ENCODE results near the gene AUP1.
A peak's percentile ranks its signal among the peaks of the same experiment; 100 is the strongest.
"Not testable (repeated sequence)": the region's sequence is repeated elsewhere in the genome, so short reads cannot be mapped to it uniquely, and the experiment has no call there.

The AUP1 gene

GRCh38 chr2:74496997-74497776 is 32.3 kb downstream of the AUP1 start:
- DNase-seq = no peak

DNA sequence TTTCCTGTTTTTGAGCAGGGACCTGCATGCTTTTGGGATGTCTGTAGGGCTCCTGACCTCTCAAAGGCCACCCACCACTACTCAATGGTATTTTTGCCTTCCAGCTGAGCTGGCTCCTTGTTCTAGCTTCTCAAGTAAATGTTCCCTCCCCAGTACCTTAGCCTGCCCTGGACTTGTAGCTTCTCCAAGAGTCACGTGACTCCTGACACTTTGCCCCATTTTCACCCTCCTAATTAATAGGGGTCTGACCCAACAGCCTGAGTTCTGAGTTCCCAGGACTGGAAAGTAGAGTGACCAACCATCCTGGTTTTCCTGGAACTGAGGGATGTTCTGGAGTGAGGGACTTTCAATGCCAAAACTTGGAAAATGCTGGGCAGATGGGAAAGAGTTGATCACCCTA is 34.1 kb downstream of the AUP1 start:
- DNase-seq = no peak

- no peak for DNase-seq
Measured at GRCh38 chr2:74493546-74493945, 36.0 kb downstream of the AUP1 start.

DNA sequence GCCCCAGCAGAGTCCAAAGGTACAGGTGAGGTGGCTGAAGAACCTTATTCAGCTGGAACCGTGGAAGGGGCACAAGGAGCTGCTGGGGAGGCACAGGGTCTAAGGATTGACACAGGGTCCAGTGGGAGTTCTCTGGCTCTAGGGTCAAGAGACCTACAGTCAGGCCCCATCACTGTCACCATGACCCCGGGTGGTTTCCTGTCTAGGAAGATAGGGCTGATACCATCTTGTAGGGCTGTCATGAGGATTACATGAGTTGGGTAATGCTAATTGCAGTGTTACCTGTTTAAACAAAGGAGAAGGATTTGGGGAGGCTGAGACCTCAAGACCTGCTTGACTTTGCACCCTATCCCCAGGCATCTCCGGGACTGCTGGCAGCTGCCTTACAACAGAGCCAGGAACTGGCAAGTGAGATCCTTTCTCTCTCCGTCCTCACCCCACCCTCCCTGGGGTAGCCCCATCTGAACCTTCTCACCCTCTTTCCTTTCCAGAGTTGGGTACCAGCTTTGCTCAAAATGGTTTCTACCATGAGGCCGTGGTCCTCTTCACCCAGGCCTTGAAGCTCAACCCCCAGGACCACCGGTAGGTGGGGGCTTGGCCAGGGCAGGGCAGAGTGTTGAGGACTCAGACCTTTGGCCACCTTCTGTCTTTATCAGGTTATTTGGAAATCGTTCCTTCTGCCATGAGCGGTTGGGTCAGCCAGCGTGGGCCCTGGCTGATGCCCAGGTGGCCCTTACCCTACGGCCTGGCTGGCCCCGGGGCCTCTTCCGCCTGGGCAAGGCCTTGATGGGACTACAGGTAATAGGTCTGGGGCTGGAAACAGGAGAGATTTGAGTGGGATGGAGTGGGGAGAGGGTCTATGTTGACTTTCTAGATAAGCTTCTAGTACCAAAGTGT is 37.6 kb downstream of the AUP1 start:
- no peak for DNase-seq

DNA sequence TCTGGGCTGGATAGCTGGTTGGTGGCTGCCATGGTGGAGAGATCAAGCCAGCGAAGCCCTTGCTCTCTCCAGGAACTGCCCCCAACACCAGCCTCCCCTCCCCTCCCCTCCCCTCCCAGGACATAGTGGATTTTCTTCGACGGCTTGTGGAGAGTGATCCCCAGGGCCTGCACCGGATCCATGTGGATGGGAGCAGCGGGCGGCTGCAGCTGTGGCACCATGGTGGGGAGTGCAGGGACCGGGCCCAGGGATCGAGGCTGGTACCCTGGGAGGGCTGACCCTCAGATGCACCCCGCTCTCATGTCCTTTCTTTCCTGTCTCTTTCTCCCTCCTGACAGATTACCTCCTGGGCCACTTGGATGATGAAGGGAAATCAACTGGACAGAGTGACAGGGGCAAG is 39.6 kb downstream of the AUP1 start:
- no peak for DNase-seq

- no peak for DNase-seq
Measured at GRCh38 chr2:74488643-74489481, 40.6 kb downstream of the AUP1 start.

GRCh38 chr2:74486141-74486540 is 43.4 kb downstream of the AUP1 start:
- DNase-seq = no peak

- DNase-seq = not testable (repeated sequence)
Measured at GRCh38 chr2:74483675-74484164, 45.8 kb downstream of the AUP1 start.

DNA sequence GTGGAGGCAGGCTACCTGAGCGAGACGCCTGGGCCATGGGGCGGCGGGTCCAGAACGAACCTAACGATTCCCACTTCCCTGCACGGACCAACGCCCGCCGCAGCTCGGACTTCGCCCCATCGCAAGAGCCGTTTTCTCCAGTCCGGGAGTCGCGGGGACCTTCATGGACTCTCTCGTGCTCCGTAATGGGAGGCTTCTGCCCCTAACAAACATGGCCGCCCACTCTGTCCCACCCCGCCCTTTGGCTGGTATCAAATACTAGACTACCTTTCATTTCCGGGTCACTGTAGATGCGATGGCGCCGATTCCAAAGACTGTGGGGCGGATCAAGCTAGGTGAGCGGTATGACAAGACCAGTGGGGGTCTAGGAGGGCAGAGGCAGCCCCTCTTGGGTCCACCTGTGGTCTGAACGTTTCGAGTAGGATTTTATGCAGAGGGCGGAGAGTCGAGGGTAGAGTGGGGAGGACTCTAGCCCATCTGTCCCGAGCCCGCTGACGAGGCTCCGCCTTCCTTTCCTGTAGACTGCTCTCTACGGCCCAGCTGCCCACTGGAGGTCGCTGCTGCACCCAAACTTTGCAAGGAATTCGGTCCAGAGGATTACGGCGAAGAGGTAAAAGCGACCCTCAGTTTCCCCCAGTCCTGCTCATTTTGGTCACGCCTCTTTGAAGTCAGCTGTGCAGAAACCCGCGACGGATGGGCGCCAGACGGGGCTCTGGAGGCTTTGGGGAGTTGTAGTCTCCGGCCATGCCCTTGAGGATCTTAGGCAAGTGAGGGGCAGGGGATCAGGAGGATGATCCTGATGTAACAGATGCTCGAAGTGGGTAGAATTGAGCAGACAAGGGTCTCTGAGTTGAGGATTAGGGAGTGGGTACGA is 46.5 kb downstream of the AUP1 start, which contains the start of the genes CCDC142 and TTC31:
Gene CCDC142 (minus strand): TSS at position 198 of the 874 bp plus-strand sequence. CDS start 161 bp downstream, at position 37.
Gene TTC31 (plus strand): TSS at position 281 of the 874 bp plus-strand sequence. CDS start 15 bp downstream, at position 296.
- DNase-seq = peak; percentile 95

DNA sequence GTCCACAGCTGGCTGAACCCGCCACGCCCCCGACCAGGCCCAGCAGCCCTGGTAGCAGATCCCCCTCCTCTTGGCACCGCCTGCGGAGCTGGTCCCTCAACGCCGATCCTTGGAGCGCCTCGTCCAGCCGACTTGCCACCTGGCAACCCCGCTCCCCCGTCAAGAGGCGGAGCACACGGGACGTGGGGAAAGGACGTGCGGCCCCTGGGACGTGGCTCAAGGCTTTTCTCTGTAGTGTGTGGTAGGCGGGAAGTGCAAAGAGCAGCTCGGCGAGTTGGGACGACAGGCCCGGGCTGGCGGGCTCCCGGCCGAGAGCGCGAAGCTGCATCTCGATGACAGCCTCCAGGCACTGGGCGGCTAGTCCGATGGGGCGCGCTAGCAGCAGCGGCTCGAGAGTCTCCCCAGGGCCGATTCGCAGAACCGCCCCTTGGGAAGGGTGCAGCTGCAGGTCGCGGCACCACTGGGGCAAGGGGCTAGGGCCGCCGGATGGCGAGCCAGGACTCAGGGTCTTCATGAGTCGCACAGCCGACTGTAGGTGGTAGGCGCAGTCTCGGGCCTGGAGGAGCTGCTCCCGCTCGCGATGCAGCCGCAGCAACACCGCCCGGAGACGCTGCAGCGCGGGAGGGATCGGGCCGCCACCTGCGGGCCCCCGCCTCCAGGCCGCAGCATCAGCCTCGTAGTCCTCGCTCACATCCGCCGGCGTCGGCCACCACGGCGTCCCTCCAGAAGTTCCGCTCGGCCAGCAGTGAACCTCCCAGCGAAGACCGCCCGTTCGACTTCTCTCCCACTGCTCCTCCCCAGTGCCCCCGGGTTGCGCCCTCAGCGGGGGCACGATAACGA is 47.3 kb downstream of the AUP1 start:
- DNase-seq = peak; percentile 67

DNA sequence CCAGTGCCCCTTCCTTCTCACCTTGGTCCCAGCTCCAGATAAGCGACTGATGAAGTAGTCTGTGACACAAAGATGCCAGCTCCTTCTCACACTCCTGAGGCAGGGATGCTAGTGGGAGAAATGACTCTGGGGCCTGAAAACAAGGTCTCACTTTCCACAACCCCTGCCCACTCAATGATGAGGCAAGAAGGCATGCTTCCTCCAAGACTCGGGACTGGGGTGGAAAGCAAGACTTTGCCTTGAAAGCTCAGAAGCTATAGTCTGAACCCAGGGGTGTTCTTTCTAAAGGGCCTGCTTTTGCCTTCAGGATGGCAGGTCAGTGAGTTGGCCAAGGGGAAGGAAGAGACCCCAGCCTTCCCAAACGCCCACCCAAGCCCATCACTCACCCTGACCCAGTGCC is 48.1 kb downstream of the AUP1 start:
- DNase-seq = no peak

Measured in activated CD4-positive, alpha-beta T cell treated with anti-CD3 and anti-CD28 coated beads, Interleukin-2, amount 50 U/mL, for 16 hours (primary cell).